GM18868 (cell line): ENCODE measurements around the gene LNX1.
A peak's percentile ranks its signal among the peaks of the same experiment; 100 is the strongest.

Experiments used
- ATAC-seq: cut with Tn5 transposase; IDR thresholded peaks from one replicate; pipeline ENCODE4 v1.9.1; 2021; ENCODE audit warnings: mild to moderate bottlenecking, moderate library complexity; ENCODE audit not compliant: unreplicated experiment

LNX1 gene

GRCh38 chr4:53502094-53502493 lies 89.2 kb downstream of the LNX1 start:
- ATAC-seq: no peak

DNA sequence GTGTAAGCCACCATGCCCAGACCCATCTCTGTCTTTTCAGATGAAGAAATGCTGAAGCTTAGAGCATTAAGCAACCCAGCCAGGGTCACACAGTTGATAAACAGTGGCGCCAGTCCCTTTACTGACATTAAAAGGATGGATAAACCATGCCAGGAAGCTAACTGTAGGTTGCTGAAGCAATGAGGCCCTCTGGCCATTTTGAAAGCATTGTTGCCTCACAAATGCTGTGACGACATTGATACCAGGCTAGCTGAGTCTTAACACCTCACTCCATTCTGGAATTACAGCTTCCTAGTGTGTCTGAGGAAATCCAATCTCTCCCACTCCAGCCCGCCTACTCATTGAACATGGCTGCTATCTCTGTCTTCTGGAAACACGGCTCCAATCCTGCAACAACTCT lies 89.7 kb downstream of the LNX1 start:
- ATAC-seq: no peak

DNA sequence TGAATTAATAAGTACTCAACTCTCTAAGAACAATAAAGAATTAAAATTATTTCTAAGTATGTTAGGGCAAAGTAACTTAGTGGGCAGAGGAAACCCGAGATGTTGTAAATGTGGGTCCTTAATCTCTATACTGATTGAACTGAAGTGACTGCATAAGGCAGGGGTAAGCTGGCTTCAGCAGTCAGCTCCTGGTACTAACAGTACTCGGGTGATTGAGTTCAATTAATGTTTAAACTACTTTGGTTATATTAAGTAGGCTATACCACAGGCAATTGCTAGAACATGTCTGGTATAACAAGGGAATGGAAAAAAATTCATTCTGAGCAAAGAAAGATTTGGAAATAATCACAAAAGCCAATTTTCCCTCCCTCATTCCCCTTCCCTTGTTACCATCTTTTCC lies 90.7 kb downstream of the LNX1 start:
- no peak for ATAC-seq

DNA sequence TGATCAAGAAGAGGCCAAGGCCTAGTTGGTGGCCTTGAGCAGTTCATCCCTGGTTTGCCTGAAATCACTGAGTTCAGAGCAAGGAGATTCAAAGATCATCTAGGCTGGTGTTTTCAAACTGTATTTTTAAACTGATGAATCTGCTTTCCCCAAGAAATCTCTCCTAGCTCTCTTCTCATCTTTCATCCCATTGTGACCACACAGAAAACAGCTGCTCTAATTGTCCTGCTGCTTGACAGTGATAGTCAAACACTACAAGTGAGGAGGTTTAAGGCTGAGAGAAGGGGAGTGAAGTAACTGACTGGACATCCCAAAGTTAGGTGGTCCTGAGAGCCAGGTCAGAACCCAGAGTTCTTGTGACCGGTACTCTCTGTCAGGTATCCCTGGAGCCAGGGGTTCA lies 91.5 kb downstream of the LNX1 start:
- no peak for ATAC-seq

- no peak for ATAC-seq
Measured at GRCh38 chr4:53498706-53499105, 92.6 kb downstream of the LNX1 start.

- ATAC-seq: no peak
Measured at GRCh38 chr4:53497487-53498244, 93.6 kb downstream of the LNX1 start.

- no peak for ATAC-seq
Measured at GRCh38 chr4:53494851-53495250, 96.4 kb downstream of the LNX1 start.

DNA sequence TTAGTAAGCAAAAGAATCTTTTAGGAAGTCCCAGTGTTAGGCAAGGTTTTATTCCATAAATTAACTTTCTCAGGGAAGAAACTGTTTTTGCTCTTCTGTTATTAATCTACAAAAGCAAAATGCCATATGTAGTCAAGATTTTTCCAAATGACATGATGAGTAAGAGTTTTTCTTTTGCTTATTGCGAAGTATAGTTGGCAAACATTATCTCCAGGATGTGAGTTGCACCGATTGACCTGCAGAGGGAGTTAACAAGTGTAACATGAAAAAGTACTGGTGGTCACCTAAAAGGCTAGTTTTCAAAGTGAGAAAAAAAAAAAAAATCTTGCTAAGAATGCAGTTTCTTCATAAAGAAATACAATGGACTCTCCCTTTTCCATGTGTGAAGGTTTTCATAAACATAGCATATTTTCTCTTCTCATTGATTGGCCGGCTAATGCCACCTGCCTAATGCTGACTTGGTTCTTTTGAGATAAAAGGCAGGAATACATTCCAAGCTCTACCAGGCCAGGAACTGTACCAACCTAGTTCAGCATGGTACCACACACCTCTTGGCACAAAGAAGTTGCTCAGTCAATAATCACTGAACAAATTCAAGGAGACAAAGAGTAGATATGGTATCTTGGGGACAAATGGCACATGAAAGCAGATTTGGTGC lies 100.2 kb downstream of the LNX1 start:
- peak; percentile 67 for ATAC-seq

DNA sequence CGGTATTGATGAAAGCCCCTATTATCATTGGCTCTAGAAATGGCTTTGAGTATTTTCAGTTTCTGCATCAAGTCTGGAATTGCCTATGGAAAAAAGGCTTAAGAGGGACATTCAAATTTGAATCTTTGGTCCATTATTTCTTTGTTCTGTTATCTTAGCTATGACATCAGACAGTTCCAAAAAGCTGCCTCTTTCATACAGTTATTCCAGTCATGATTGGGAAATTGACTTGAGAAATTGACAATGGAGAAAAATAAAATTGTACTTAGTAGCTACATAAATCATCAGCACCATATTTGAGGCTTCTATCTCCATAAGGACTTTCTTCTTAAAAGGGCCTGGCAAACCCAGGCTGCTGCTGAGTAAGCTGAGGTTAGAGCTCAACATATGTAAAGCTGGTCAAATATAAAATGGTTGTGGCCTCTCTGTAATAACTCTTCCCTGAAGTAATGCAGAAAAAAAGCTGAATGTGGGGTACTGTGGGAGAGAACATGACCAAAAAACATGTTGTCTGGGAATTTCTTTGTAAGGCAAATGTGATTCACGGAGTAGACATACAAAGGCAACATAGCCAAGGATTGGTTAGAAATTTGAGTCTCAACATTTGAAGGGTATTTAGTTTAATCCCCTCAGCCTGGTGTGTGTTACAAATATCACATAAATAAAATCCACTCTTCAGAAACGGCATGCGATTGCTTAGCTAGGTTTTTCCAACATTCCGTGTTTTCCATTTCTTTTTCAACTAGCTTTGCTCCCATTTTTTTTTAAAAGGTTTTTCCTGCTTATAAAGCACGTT lies 100.9 kb downstream of the LNX1 start:
- ATAC-seq: no peak

DNA sequence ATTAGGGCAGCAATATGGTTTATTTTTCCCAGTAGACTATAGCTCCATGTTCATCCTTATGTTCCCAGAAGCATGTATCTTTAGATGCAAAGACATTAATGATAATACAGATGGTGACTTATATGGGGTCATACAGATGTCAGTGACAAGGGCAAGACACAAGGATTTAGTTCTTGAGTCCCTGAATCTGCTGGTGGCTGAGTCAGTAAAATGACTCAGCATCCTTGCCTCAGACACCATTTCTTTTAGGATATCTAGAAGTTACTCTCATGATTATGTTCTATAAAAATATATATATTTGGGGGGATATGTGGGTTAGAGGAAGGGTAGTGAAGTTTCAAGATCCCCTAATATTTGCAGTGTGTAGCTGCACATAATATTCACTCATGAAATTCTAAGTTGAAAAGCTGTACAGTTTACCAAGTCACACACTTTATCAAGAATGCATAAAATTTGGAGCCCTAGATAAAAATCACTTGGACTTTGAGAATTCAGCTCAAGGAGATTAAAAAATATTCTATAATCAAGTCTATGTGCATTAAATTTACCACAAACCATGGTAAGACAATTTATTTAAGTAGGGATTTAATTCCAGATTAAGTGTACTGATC lies 101.9 kb downstream of the LNX1 start:
- ATAC-seq: no peak

DNA sequence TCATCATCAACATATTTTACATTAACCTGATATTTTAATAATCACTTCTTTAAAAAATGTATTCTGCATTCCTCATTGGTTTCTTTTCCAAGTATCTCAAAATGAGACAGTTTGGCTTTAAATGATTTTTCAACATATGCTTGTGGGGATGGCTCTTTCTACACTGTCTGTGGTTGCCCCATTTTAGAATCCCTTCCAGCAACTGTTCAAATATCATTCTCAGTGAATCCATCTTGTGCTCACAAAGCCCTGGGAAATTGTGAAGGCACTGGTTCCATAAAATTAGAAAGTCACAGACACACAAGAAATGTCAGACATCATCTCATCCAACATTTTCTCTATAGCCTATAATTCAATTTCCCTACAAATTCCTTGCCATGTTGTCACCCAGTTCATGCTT lies 103.5 kb downstream of the LNX1 start:
- ATAC-seq: no peak

DNA sequence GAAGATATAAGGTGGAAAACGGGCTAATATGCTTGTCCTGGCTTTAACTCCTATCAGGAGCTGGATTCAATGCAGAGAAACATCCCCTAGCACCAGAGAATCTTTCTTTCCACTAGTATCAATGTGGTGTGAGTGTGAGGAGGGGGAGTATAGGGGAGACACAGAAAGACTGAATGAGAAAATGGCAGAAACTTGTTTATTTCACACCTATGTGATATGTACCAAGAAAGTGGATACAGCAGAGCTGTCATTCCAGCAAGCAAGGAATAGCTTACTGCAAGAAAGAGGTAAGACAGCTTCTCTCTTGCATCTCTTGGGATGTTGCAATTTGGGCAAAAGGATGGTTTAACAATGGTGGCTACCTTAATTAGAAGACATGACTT lies 105.6 kb downstream of the LNX1 start:
- ATAC-seq: no peak

- ATAC-seq: no peak
Measured at GRCh38 chr4:53484911-53485657, 106.2 kb downstream of the LNX1 start.

- ATAC-seq: no peak
Measured at GRCh38 chr4:53483250-53483649, 108.0 kb downstream of the LNX1 start.

GRCh38 chr4:53481586-53481985 lies 109.7 kb downstream of the LNX1 start:
- no peak for ATAC-seq

DNA sequence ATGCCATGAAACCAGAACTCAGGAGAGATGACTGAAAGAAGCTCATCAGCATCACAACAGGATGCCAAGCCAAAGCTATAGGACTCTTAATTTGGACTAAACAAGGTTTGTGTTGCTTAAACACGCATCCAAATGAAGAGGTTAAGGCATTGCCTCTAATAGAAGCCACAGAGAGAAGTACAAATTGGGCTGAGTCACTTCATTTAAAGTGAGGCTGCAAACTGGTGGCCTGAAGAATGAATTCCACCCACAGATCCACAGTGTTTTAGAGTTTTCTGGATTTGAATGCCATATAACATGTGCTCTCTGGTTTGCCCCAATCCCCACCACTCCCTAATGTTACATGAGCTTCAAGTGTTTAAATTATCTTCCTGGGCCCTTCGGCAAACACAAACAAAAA lies 110.4 kb downstream of the LNX1 start:
- ATAC-seq: no peak

- no peak for ATAC-seq
Measured at GRCh38 chr4:53479736-53480525, 111.4 kb downstream of the LNX1 start.

DNA sequence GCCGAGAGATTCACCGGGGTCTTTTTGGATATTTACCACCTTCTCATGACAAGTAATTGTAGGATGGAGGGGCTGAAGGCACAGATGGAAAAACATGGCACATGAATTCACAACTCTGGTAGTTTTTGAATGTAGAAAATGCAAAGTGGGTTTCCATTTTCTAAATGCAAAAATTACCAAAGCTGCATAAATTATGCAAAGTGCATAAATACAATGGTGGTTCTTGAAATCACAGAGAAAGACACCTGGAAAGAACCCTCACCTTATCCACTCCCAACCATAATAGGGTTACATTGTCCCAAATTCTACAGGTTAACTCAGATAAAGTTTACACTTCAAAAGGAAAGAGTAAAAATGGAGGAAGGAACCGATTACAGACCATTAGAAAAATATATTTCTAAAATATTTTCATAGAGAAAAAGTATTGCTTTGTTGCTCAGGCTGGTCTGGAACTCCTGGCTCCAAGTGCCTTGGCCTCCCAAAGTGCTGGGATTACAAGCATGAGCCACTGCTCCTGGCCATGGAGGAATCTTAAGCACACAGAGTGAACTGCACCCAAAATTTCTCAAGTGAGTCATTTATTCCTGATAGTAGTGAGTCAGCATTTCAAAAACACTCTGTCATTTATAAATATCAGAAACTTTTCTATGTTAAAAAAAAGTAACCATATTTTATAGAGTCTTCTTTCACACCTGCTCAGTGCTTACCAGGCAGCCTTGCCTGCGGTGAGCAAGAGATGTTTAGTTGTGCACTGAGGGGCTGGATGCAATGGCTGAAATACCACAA lies 112.4 kb downstream of the LNX1 start:
- ATAC-seq: no peak

DNA sequence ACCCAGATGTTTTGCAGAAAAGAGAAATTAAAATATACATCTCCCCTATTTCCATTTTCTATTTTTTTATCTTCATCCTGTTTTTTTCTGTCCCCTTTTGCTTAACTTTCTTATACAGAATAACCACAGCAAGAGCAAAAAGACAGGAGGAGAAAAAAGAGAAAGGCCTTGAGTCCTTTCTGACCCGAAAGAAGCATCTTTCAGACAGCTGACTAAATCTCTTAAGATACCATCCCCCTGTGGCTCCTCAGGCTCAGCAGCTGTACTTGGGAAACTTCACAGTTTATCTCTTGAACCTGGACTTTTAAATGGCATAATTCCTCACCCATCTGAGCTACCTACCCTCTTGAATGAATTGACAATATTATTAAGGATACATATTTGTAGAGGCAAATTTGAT lies 113.7 kb downstream of the LNX1 start:
- ATAC-seq: no peak
